HEK293 (cell line): ENCODE data around the gene KLHDC7B.

Experiments
- CTCF ChIA-PET: fragments of 350-600 bp; formaldehyde crosslinking; extraction: SDS; loops from one replicate; lab custom pipeline; 2021; ENCODE audit warnings: antibody characterized with exemption; lab: Yijun Ruan, JAX
- POLR2A ChIA-PET: fragments of 300-600 bp; formaldehyde crosslinking; extraction: SDS; loops from one replicate; lab custom pipeline; 2020; ENCODE audit warnings: antibody characterized with exemption, inconsistent platforms; lab: Yijun Ruan, JAX
- H3K27ac ChIP-seq: fragments of 200-500 bp; sonication (Bioruptor generic); 2 replicates; pipeline ENCODE4 v1.5.1; 2014; ENCODE audit warnings: low read depth, low read length, control low read depth, inconsistent platforms; ENCODE audit errors: extremely low read depth
- H3K36me3 ChIP-seq, 2 experiments: fragments of 200-500 bp in 1 of 2; sonication (Bioruptor generic) in 1 of 2; 1 replicate in 1 of 2; 2 replicates in 1 of 2; pipeline ENCODE4 v1.5.1; 2014 to 2017; ENCODE audit warnings: inconsistent platforms in 2 of 2, low read length in 2 of 2; ENCODE audit not compliant: control insufficient read depth in 2 of 2, insufficient read depth in 1 of 2
- H3K4me1 ChIP-seq: fragments of 200-500 bp; sonication (Bioruptor generic); 2 replicates; pipeline ENCODE4 v1.5.1; 2014; ENCODE audit warnings: mild to moderate bottlenecking, low read length, inconsistent platforms; ENCODE audit not compliant: control insufficient read depth, insufficient read depth
- H3K4me3 ChIP-seq: 2 replicates; pipeline ENCODE4 v1.5.1; 2011; ENCODE audit warnings: low read depth, mild to moderate bottlenecking, control low read depth, low read length, moderate library complexity
- H3K9me3 ChIP-seq: fragments of 200-500 bp; sonication (Bioruptor generic); 2 replicates; pipeline ENCODE4 v1.5.1; 2014; ENCODE audit warnings: low read depth, low read length, inconsistent platforms; ENCODE audit not compliant: control insufficient read depth, insufficient read depth
- PBX3 ChIP-seq: sonication (generic); formaldehyde crosslinking; IDR thresholded peaks from 2 replicates; pipeline ENCODE4 v1.8.1; 2022; ENCODE audit warnings: mild to moderate bottlenecking, moderate library complexity, missing genetic modification reagents
- PRDM4 ChIP-seq: fragments of 450-650 bp; formaldehyde crosslinking; IDR thresholded peaks from 2 replicates; pipeline ENCODE4 v1.5.1; 2017; ENCODE audit warnings: missing biosample characterization, missing genetic modification characterization
- REST ChIP-seq: fragments of 450-650 bp; formaldehyde crosslinking; IDR thresholded peaks from 2 replicates; pipeline ENCODE4 v1.5.1; 2016; ENCODE audit warnings: missing biosample characterization, missing genetic modification characterization
- SP2 ChIP-seq: fragments of 450-650 bp; formaldehyde crosslinking; IDR thresholded peaks from 2 replicates; pipeline ENCODE4 v1.5.1; 2016; ENCODE audit warnings: missing biosample characterization, missing genetic modification characterization
- SP3 ChIP-seq: fragments of 450-650 bp; formaldehyde crosslinking; IDR thresholded peaks from 2 replicates; pipeline ENCODE4 v1.5.1; 2016; ENCODE audit warnings: missing biosample characterization, missing genetic modification characterization
- TCF7L2 ChIP-seq: IDR thresholded peaks from 2 replicates; pipeline ENCODE4 v1.6.1; 2011; ENCODE audit warnings: low read depth, mild to moderate bottlenecking, inconsistent platforms, low read length, moderate library complexity, borderline replicate concordance
- ZIC2 ChIP-seq: fragments of 450-650 bp; formaldehyde crosslinking; IDR thresholded peaks from 2 replicates; pipeline ENCODE4 v1.5.1; 2016; ENCODE audit warnings: missing biosample characterization, missing genetic modification characterization
- ZNF16 ChIP-seq: fragments of 450-650 bp; formaldehyde crosslinking; IDR thresholded peaks from 2 replicates; pipeline ENCODE4 v1.5.1; 2016; ENCODE audit warnings: low read depth, missing biosample characterization, missing genetic modification characterization
- ZNF23 ChIP-seq: fragments of 450-650 bp; formaldehyde crosslinking; IDR thresholded peaks from 2 replicates; pipeline ENCODE4 v1.5.1; 2016; ENCODE audit warnings: missing biosample characterization, missing genetic modification characterization, borderline replicate concordance
- ZNF280C ChIP-seq: fragments of 450-650 bp; formaldehyde crosslinking; IDR thresholded peaks from 2 replicates; pipeline ENCODE4 v1.5.1; 2016; ENCODE audit warnings: missing biosample characterization, missing genetic modification characterization
- ZNF449 ChIP-seq: fragments of 450-650 bp; formaldehyde crosslinking; IDR thresholded peaks from 2 replicates; pipeline ENCODE4 v1.5.1; 2017; ENCODE audit warnings: missing biosample characterization, mild to moderate bottlenecking, missing genetic modification characterization, moderate library complexity
- ZNF473 ChIP-seq: fragments of 450-650 bp; formaldehyde crosslinking; IDR thresholded peaks from 2 replicates; pipeline ENCODE4 v1.5.1; 2017; ENCODE audit warnings: missing biosample characterization, missing genetic modification characterization
- ZNF48 ChIP-seq: fragments of 450-650 bp; formaldehyde crosslinking; IDR thresholded peaks from 2 replicates; pipeline ENCODE4 v1.5.1; 2016; ENCODE audit warnings: missing biosample characterization, missing genetic modification characterization
- ZNF501 ChIP-seq: fragments of 450-650 bp; formaldehyde crosslinking; IDR thresholded peaks from 2 replicates; pipeline ENCODE4 v1.5.1; 2016; ENCODE audit warnings: missing biosample characterization, missing genetic modification characterization
- ZNF529 ChIP-seq: fragments of 450-650 bp; formaldehyde crosslinking; IDR thresholded peaks from 2 replicates; pipeline ENCODE4 v1.5.1; 2017; ENCODE audit warnings: missing genetic modification characterization, missing biosample characterization; ENCODE audit not compliant: insufficient replicate concordance
- ZNF544 ChIP-seq: fragments of 450-650 bp; formaldehyde crosslinking; IDR thresholded peaks from 2 replicates; pipeline ENCODE4 v1.5.0; 2017; ENCODE audit warnings: missing biosample characterization, missing genetic modification characterization
- ZNF629 ChIP-seq: fragments of 450-650 bp; formaldehyde crosslinking; IDR thresholded peaks from 2 replicates; pipeline ENCODE4 v1.5.1; 2017; ENCODE audit warnings: missing biosample characterization, missing genetic modification characterization
- ZNF645 ChIP-seq: fragments of 450-650 bp; formaldehyde crosslinking; IDR thresholded peaks from 2 replicates; pipeline ENCODE4; 2016; ENCODE audit warnings: missing biosample characterization, missing genetic modification characterization
- ZNF792 ChIP-seq: fragments of 450-650 bp; formaldehyde crosslinking; IDR thresholded peaks from 2 replicates; pipeline ENCODE4 v1.5.1; 2016; ENCODE audit warnings: missing biosample characterization, missing genetic modification characterization

The KLHDC7B gene

GRCh38 chr22:50576806-50577696 lies 31.4 kb downstream of the KLHDC7B start:
- Histone ChIP-seq H3K9me3 (no peaks in the 10 kb centered on the region), H3K27ac (no peak overlapping the region), H3K4me1 (peaks cover 3% of the 10 kb centered on the region; the same call in 1 of the 2 replicates), H3K36me3 (peaks cover 48 to 88% of the 10 kb centered on the region in 2 experiments), H3K4me3 (no peak overlapping the region)
- POLR2A ChIA-PET: interaction anchor here (2.1 to 3.3 kb wide), 2 partner anchors 11 to 14 kb away, joined by 13 read pairs; partner anchors contain the start of gene SYCE3
- CTCF ChIA-PET: interaction anchor here (0.6 to 3.1 kb wide), 9 partner anchors 13 to 118 kb away, joined by 3 to 35 read pairs (median 4); partner anchors contain the start of genes SCO2 and SYCE3
- TF ChIP-seq ZNF473 (tag by site-specific recombination): no peak
- peak; percentile 40 for TF ChIP-seq ZIC2 (tag by site-specific recombination)

- POLR2A ChIA-PET: interaction anchor here (1.6 to 3.3 kb wide), 2 partner anchors 14 to 52 kb away, joined by 4 to 13 read pairs; partner anchors contain the start of genes SCO2 and SYCE3
- Histone ChIP-seq H3K4me1 (peaks cover 3% of the 10 kb centered on the region; the same call in 1 of the 2 replicates), H3K27ac (no peak overlapping the region), H3K4me3 (no peak overlapping the region), H3K36me3 (peaks cover 42 to 82% of the 10 kb centered on the region in 2 experiments), H3K9me3 (no peaks in the 10 kb centered on the region)
- CTCF ChIA-PET: interaction anchor here (0.8 to 2.3 kb wide), 2 partner anchors 14 to 113 kb away, joined by 3 to 12 read pairs; partner anchors contain the start of gene SYCE3
- no peak for TF ChIP-seq SP3 (tag by site-specific recombination)
- TF ChIP-seq TCF7L2: no peak
- TF ChIP-seq ZNF529 (tag by site-specific recombination): no peak
- no peak for TF ChIP-seq ZNF449 (tag by site-specific recombination)
- no peak for TF ChIP-seq REST
- TF ChIP-seq ZNF544 (tag by site-specific recombination): no peak
- TF ChIP-seq ZNF629 (tag by site-specific recombination): no peak
- no peak for TF ChIP-seq ZNF501
- no peak for TF ChIP-seq ZNF280C (tag by site-specific recombination)
- TF ChIP-seq PBX3 (CRISPR knock-in tag): no peak
- no peak for TF ChIP-seq ZNF16 (tag by site-specific recombination)
- no peak for TF ChIP-seq ZNF645
- no peak for TF ChIP-seq ZNF792 (tag by site-specific recombination)
- TF ChIP-seq PRDM4 (tag by site-specific recombination): no peak
- no peak for TF ChIP-seq ZNF48
- TF ChIP-seq SP2: no peak
- no peak for TF ChIP-seq ZNF23
Measured at GRCh38 chr22:50577697-50577986, 31.9 kb downstream of the KLHDC7B start.
